Breast epithelium (tissue), 3 donors: ENCODE results near the gene DPYD.

Experiments used
- POLR2A ChIP-seq: fragments of 450-650 bp; IDR thresholded peaks from one replicate; pipeline ENCODE4 v1.6.1; 2016; ENCODE audit warnings: antibody characterized with exemption, mild to moderate bottlenecking, moderate library complexity
- TF ChIP-seq, protein P1 (sequence below), 3 donors: fragments of 450-650 bp; IDR thresholded peaks; one replicate each; pipeline ENCODE4 v1.5.1; 2016 to 2017; ENCODE audit warnings: antibody characterized with exemption in 3 of 3, mild to moderate bottlenecking in 3 of 3, moderate library complexity in 3 of 3

DNA sequence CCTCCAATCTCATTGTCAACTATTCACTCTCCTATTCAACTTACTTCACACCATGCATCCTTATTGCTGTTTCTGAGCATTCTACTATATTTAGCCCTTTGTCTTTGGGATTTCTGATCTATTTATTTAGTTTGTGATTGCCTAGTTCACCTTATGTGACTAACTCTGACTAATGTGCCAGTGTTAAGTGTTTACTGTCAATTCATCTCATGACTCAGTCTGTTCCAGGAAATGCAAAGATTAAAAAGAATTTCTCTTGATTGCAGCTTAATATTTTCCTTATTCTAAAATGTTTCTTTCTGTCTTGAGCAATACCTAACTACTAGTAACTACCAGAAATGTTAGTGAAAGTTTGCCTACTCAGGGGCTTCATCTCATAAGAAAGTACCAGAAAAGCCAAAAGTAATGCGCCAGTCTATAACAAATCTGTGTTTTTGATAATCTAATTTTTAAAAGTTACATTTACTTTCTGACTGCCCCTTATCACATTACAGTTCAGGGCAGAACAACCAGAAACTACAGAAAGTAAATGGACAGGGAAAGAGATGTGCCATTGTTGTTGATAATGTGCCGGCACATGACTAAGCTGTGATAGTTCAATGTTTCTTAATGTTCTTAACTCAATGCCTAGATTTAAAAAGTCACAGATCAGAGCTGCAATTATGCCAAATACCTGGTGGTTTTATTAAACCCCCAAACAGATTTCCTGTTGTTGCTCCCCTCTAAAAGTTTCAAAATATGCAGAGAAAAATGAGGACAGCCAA is 642.8 kb downstream of the DPYD start:
- no peak for TF ChIP-seq POLR2A
- TF ChIP-seq, protein P1, sequence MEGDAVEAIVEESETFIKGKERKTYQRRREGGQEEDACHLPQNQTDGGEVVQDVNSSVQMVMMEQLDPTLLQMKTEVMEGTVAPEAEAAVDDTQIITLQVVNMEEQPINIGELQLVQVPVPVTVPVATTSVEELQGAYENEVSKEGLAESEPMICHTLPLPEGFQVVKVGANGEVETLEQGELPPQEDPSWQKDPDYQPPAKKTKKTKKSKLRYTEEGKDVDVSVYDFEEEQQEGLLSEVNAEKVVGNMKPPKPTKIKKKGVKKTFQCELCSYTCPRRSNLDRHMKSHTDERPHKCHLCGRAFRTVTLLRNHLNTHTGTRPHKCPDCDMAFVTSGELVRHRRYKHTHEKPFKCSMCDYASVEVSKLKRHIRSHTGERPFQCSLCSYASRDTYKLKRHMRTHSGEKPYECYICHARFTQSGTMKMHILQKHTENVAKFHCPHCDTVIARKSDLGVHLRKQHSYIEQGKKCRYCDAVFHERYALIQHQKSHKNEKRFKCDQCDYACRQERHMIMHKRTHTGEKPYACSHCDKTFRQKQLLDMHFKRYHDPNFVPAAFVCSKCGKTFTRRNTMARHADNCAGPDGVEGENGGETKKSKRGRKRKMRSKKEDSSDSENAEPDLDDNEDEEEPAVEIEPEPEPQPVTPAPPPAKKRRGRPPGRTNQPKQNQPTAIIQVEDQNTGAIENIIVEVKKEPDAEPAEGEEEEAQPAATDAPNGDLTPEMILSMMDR (IDR thresholded peaks at IDR 0.05), result no peak
